Endothelial cell of umbilical vein (primary cell): ENCODE results near the gene CTNNA2.

Experiments
- EZH2 ChIP-seq: IDR thresholded peaks from 2 replicates; pipeline ENCODE4 v1.6.1; 2012; ENCODE audit warnings: borderline replicate concordance, low read depth, mild to moderate bottlenecking, moderate library complexity, low read length, inconsistent platforms; ENCODE audit not compliant: severe bottlenecking
- FOS ChIP-seq: IDR thresholded peaks from 2 replicates; pipeline ENCODE4 v1.6.1; 2011; ENCODE audit warnings: mild to moderate bottlenecking, low read length, moderate library complexity, borderline replicate concordance; ENCODE audit not compliant: insufficient read depth
- GATA2 ChIP-seq: IDR thresholded peaks from 2 replicates; pipeline ENCODE4 v1.7.0; 2011; ENCODE audit warnings: low read depth, mild to moderate bottlenecking, moderate library complexity, mixed read lengths, low read length; ENCODE audit not compliant: insufficient read length, insufficient read depth
- JUN ChIP-seq: IDR thresholded peaks from 2 replicates; pipeline ENCODE4 v1.6.1; 2011; ENCODE audit warnings: borderline replicate concordance, low read depth; ENCODE audit not compliant: insufficient read length, insufficient read depth
- MYC ChIP-seq: IDR thresholded peaks from one replicate; pipeline ENCODE4 v1.6.1; 2011; ENCODE audit warnings: mild to moderate bottlenecking, low read depth, low read length
- POLR2A ChIP-seq: IDR thresholded peaks from 2 replicates; pipeline ENCODE4 v1.6.1; 2012; ENCODE audit warnings: low read depth, mild to moderate bottlenecking, control low read depth, low read length
- POLR2AphosphoS5 ChIP-seq: IDR thresholded peaks from 2 replicates; pipeline ENCODE4 v1.6.1; 2012; ENCODE audit warnings: low read depth, mild to moderate bottlenecking, control low read depth, low read length, moderate library complexity; ENCODE audit not compliant: insufficient read depth
- TF ChIP-seq, protein P1 (sequence below), 2 donors: IDR thresholded peaks; 1 replicate in 1 of 2; 2 replicates in 1 of 2; pipeline ENCODE4 v1.5.1; 2011; ENCODE audit warnings: low read length in 2 of 2, mild to moderate bottlenecking in 2 of 2, moderate library complexity in 2 of 2, control low read depth in 1 of 2, inconsistent platforms in 1 of 2, low read depth in 1 of 2; ENCODE audit not compliant: insufficient read depth in 1 of 2; ENCODE audit errors: extremely low read depth in 1 of 2
- TF ChIP-seq, protein P2 (sequence below): IDR thresholded peaks from 2 replicates; pipeline ENCODE4 v1.6.1; 2011; ENCODE audit not compliant: insufficient read depth, insufficient read length

DNA sequence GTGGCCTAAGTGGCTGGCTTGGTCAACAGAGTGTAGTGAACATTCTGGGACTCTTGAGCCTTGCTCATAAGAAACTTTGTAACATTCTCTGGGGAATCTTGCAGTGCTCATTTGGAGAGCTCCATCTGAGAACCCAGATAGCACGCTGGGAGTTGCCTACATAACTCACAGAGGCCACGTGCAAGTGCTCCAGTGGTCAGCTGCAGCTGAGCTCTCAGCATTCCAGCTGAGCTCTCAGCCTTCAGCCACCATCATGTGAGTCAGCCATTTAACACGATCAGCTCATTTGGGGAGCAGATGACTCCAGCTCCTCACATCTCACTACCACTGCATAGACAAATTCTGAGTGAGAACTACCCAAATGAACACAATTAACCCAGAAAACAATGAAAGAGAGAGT is 25.5 kb upstream of the CTNNA2 start:
- no peak for TF ChIP-seq POLR2A
- TF ChIP-seq, protein P1, sequence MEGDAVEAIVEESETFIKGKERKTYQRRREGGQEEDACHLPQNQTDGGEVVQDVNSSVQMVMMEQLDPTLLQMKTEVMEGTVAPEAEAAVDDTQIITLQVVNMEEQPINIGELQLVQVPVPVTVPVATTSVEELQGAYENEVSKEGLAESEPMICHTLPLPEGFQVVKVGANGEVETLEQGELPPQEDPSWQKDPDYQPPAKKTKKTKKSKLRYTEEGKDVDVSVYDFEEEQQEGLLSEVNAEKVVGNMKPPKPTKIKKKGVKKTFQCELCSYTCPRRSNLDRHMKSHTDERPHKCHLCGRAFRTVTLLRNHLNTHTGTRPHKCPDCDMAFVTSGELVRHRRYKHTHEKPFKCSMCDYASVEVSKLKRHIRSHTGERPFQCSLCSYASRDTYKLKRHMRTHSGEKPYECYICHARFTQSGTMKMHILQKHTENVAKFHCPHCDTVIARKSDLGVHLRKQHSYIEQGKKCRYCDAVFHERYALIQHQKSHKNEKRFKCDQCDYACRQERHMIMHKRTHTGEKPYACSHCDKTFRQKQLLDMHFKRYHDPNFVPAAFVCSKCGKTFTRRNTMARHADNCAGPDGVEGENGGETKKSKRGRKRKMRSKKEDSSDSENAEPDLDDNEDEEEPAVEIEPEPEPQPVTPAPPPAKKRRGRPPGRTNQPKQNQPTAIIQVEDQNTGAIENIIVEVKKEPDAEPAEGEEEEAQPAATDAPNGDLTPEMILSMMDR (IDR thresholded peaks at IDR 0.05; ENCODE audit: extremely low read depth in 1 of 2, insufficient read depth in 1 of 2, low read depth in 1 of 2, low read length in 2 of 2): no peak
- no peak for TF ChIP-seq FOS
- no peak for TF ChIP-seq POLR2AphosphoS5
- no peak for TF ChIP-seq EZH2
- TF ChIP-seq, protein P2, sequence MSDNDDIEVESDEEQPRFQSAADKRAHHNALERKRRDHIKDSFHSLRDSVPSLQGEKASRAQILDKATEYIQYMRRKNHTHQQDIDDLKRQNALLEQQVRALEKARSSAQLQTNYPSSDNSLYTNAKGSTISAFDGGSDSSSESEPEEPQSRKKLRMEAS: no peak
- no peak for TF ChIP-seq JUN
- TF ChIP-seq MYC: no peak
- TF ChIP-seq GATA2: no peak
